Esophagus muscularis mucosa (tissue), 4 donors: ENCODE results near the gene PCDHA4.
A peak's percentile ranks its signal among the peaks of the same experiment; 100 is the strongest.

Experiments
- EP300 ChIP-seq: sonication (generic); formaldehyde crosslinking; IDR thresholded peaks from one replicate; pipeline ENCODE4 v1.6.1; 2017; ENCODE audit warnings: antibody characterized with exemption
- POLR2A ChIP-seq: fragments of 450-650 bp; IDR thresholded peaks from one replicate; pipeline ENCODE4 v1.6.1; 2017; ENCODE audit warnings: antibody characterized with exemption, moderate library complexity, mild to moderate bottlenecking, low read depth
- POLR2AphosphoS5 ChIP-seq, 2 donors: sonication (generic); formaldehyde crosslinking; IDR thresholded peaks; one replicate each; pipeline ENCODE4 v1.6.1; 2017; ENCODE audit warnings: antibody characterized with exemption in 2 of 2
- TF ChIP-seq, protein P1 (sequence below), 3 experiments: fragments of 200-600 bp in 2 of 3; fragments of 450-650 bp in 1 of 3; sonication (generic) in 2 of 3; IDR thresholded peaks; one replicate each; pipeline ENCODE4 v1.5.1; 2017 to 2019; ENCODE audit warnings: antibody characterized with exemption in 3 of 3, mild to moderate bottlenecking in 2 of 3, moderate library complexity in 1 of 3

DNA sequence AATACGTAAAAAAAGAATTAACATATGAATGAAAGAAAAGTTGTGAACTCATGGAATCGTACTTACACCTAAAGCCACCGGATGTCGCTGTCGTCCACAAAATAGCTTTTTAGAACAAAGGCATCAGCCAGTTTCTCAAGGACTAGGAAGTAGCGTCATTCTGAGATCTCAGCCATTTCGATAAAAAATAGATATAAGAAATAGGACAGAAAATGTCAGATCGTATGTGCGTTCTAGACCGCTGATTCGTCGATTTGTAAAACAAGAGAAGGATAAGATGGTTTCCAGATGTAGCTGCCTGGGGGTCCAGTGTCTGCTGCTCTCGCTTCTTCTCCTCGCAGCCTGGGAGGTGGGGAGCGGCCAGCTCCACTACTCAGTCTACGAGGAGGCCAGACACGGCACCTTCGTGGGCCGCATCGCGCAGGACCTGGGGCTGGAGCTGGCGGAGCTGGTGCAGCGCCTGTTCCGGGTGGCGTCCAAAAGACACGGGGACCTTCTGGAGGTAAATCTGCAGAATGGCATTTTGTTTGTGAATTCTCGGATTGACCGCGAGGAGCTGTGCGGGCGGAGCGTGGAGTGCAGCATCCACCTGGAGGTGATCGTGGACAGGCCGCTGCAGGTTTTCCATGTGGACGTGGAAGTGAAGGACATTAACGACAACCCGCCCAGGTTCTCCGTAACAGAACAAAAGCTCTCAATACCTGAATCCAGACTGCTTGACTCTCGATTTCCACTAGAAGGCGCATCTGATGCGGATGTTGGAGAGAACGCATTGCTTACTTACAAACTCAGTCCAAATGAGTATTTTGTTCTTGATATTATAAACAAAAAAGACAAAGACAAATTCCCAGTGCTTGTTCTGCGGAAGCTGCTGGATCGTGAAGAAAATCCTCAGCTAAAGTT is 49.2 kb downstream of the PCDHA4 start, which contains the start of gene PCDHA10:
- TF ChIP-seq, protein P1, sequence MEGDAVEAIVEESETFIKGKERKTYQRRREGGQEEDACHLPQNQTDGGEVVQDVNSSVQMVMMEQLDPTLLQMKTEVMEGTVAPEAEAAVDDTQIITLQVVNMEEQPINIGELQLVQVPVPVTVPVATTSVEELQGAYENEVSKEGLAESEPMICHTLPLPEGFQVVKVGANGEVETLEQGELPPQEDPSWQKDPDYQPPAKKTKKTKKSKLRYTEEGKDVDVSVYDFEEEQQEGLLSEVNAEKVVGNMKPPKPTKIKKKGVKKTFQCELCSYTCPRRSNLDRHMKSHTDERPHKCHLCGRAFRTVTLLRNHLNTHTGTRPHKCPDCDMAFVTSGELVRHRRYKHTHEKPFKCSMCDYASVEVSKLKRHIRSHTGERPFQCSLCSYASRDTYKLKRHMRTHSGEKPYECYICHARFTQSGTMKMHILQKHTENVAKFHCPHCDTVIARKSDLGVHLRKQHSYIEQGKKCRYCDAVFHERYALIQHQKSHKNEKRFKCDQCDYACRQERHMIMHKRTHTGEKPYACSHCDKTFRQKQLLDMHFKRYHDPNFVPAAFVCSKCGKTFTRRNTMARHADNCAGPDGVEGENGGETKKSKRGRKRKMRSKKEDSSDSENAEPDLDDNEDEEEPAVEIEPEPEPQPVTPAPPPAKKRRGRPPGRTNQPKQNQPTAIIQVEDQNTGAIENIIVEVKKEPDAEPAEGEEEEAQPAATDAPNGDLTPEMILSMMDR (IDR thresholded peaks at IDR 0.05): peak; percentile 25 to 29 (median 28)
- no peak for TF ChIP-seq EP300
- TF ChIP-seq POLR2AphosphoS5 (IDR thresholded peaks at IDR 0.05): no peak
- no peak for TF ChIP-seq POLR2A
